Neural cell (in vitro differentiated cells): ENCODE measurements around the gene LHPP.

Source experiments
- CTCF ChIP-seq: fragments of 450-650 bp; IDR thresholded peaks from 2 replicates; pipeline ENCODE4 v1.5.1; 2014; ENCODE audit warnings: antibody characterized with exemption, mild to moderate bottlenecking, moderate library complexity; ENCODE audit not compliant: poor library complexity, severe bottlenecking
- EP300 ChIP-seq: fragments of 450-650 bp; conservative IDR thresholded peaks from 2 replicates; pipeline ENCODE4 v1.6.1; 2014; ENCODE audit warnings: antibody characterized with exemption, mild to moderate bottlenecking, moderate library complexity; ENCODE audit not compliant: poor library complexity, severe bottlenecking
- POLR2AphosphoS5 ChIP-seq: IDR thresholded peaks from 2 replicates; pipeline ENCODE4 v1.6.1; 2012

- TF ChIP-seq CTCF (no peak), POLR2AphosphoS5 (no peak), EP300 (no peak)
Observed at GRCh38 chr10:124493214-124493882, 31.7 kb downstream of the LHPP start.
